Mammary epithelial cell (primary cell): ENCODE results near the gene PNMA1.

ENCODE experiments used
- EZH2 ChIP-seq: IDR thresholded peaks from 2 replicates; pipeline ENCODE4 v1.6.1; 2012; ENCODE audit warnings: low read length, inconsistent platforms, borderline replicate concordance
- TF ChIP-seq, protein P1 (sequence below), 2 donors: IDR thresholded peaks in 1 of 2; conservative IDR thresholded peaks in 1 of 2; 2 replicates each; pipeline ENCODE4 v1.5.1; 2011 to 2012; ENCODE audit warnings: inconsistent platforms in 2 of 2, low read length in 2 of 2, mild to moderate bottlenecking in 2 of 2, control low read depth in 1 of 2, low read depth in 1 of 2; ENCODE audit not compliant: insufficient read depth in 1 of 2; ENCODE audit errors: extremely low read depth in 1 of 2

DNA sequence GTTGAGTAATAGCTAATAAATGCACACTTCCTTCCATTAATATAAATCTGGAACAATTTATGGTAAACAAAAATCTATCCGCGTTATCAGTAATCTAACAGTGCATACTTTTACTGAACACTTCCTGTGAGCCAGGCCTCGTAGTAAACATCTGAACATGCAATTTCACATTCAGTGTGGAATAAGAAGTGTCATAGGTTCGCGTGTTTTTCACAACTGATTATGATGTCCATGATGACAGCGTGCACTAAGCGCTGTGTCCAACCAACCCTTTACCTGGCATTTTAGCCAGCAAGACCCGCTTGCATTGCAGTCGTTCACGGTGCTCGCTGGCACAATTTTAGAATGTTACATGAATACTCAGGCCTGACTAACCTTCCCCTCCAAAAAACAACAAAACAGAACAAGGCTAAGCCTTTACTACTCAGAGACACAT is 2.1 kb downstream of the PNMA1 start:
- TF ChIP-seq, protein P1, sequence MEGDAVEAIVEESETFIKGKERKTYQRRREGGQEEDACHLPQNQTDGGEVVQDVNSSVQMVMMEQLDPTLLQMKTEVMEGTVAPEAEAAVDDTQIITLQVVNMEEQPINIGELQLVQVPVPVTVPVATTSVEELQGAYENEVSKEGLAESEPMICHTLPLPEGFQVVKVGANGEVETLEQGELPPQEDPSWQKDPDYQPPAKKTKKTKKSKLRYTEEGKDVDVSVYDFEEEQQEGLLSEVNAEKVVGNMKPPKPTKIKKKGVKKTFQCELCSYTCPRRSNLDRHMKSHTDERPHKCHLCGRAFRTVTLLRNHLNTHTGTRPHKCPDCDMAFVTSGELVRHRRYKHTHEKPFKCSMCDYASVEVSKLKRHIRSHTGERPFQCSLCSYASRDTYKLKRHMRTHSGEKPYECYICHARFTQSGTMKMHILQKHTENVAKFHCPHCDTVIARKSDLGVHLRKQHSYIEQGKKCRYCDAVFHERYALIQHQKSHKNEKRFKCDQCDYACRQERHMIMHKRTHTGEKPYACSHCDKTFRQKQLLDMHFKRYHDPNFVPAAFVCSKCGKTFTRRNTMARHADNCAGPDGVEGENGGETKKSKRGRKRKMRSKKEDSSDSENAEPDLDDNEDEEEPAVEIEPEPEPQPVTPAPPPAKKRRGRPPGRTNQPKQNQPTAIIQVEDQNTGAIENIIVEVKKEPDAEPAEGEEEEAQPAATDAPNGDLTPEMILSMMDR (conservative IDR thresholded peaks at IDR 0.05 in 1 of 2, IDR thresholded peaks at IDR 0.05 in 1 of 2; ENCODE audit: extremely low read depth in 1 of 2, insufficient read depth in 1 of 2, low read depth in 1 of 2, low read length in 2 of 2): no peak
- no peak for TF ChIP-seq EZH2
